ENCODE measurements around the gene DNAJA3.

Gene DNAJA3

GRCh38 chr16:4380119-4381063, 45.3 kb upstream of the DNAJA3 start:
- no peak for TF ChIP-seq CTCF (IDR thresholded peaks at IDR 0.05; ENCODE audit: insufficient read depth, missing control alignments)
- FAIRE-seq, result no peak
- DNase-seq (ENCODE audit: insufficient read length, low spot score), result no peak

GRCh38 chr16:4381072-4381934, 44.4 kb upstream of the DNAJA3 start:
- FAIRE-seq (no peak), DNase-seq (ENCODE audit: insufficient read length, low spot score) (no peak)
- TF ChIP-seq CTCF (IDR thresholded peaks at IDR 0.05; ENCODE audit: insufficient read depth, missing control alignments), result no peak

- no peak for TF ChIP-seq CTCF (IDR thresholded peaks at IDR 0.05; ENCODE audit: insufficient read depth, missing control alignments)
- no peak for FAIRE-seq
- DNase-seq (ENCODE audit: insufficient read length, low spot score), result no peak
Measured at GRCh38 chr16:4381935-4382794, 43.5 kb upstream of the DNAJA3 start.

GRCh38 chr16:4382795-4383357, 42.8 kb upstream of the DNAJA3 start:
- DNase-seq (ENCODE audit: insufficient read length, low spot score) (no peak), FAIRE-seq (no peak)
- no peak for TF ChIP-seq CTCF (IDR thresholded peaks at IDR 0.05; ENCODE audit: insufficient read depth, missing control alignments)

- no peak for TF ChIP-seq CTCF (IDR thresholded peaks at IDR 0.05; ENCODE audit: insufficient read depth, missing control alignments)
- FAIRE-seq (no peak), DNase-seq (ENCODE audit: insufficient read length, low spot score) (no peak)
Measured at GRCh38 chr16:4383591-4384444, 41.9 kb upstream of the DNAJA3 start.

GRCh38 chr16:4384509-4384942, 41.1 kb upstream of the DNAJA3 start:
- DNase-seq (ENCODE audit: insufficient read length, low spot score) (no peak), FAIRE-seq (no peak)
- no peak for TF ChIP-seq CTCF (IDR thresholded peaks at IDR 0.05; ENCODE audit: insufficient read depth, missing control alignments)

All from D721Med (cell line).